HG02588 (cell line): ENCODE results near the gene PITPNM3.
"Not testable (repeated sequence)": the region's sequence is repeated elsewhere in the genome, so short reads cannot be mapped to it uniquely, and the experiment has no call there.

ENCODE experiments used
- ATAC-seq: cut with Tn5 transposase; IDR thresholded peaks from one replicate; pipeline ENCODE4 v1.9.1; 2021; ENCODE audit warnings: mild to moderate bottlenecking, moderate library complexity; ENCODE audit not compliant: unreplicated experiment

The PITPNM3 gene

GRCh38 chr17:6556121-6557039, at the start of gene PITPNM3:
TSS of gene PITPNM3 (minus strand) at chr17:6556555. CDS start at chr17:6556406, 149 bp downstream.
- ATAC-seq = no peak

- ATAC-seq = no peak
Measured at GRCh38 chr17:6605142-6605541, 48.8 kb upstream of the PITPNM3 start.

- ATAC-seq = no peak
Measured at GRCh38 chr17:6603744-6604325, 47.5 kb upstream of the PITPNM3 start.

DNA sequence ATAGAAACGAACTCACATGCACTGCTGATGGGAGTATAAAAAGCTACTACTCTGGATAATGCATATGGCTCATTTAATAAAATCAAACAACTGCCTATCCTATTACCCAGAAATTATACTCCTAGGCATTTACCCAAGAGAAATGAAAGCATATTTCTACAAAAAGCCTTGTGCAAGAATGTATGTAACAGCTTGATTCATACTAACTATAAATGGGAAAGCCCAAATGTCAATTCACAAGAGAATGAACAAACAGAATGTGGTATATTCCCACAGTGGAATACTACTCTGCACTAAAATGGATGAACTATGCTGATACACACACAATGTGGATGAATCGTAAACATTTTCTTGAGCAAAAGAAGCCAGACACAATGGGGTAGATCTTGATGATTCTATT, 45.8 kb upstream of the PITPNM3 start:
- ATAC-seq = no peak

DNA sequence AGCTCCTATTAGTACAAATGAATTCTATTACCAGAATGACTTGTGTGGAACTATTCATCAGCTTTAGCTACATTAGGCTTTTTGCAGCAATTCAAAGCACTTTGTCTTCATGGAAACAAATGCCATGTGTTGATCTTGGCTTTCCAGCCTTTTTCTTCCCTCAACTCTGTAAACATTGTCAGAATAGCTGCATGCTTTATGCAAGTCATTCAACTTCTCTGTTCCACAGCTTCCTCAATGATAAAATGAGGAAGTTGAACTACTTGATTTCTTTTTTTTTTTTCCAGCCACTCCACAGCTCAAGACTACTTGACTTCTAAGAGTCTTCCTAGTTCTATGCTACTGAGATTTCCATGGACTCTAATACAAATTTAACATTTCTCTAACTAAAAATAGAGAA, 43.0 kb upstream of the PITPNM3 start:
- no peak for ATAC-seq

DNA sequence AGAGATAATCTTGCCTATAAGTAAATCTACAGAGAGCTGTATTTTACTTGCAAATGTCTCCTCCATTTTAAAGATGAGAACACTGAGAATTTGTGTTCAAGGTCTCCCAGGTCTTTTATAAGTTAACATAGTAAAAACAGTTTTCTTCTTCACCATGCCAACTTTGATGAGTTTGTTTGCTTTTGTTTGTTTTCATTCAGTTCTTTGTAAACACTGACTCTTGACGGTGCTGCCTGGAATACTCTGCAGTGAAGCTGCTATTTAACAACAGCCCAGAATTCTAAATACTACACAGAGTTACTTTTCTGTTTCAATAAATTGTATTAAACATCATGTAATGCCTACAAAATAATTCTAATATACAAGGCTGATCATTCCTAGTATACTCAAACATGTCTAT, 41.4 kb upstream of the PITPNM3 start:
- ATAC-seq = no peak

DNA sequence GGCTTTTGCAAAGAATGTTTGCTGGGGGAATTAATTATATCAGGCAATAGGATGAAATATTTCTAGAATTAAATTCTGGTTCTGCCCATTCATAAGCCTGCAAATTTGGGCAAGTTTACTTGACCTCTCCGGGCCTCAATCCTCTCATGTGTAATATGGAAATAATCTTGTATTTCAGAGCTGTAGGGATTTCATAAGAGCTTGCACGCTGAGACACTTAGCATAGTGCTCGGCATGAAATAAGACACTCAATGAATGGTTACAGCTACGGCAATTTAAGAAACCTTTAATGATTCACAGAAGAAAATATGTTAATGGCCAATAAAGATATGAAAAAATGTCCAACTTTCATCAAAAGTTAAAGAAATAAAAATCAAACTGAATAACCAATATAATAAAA, 40.6 kb upstream of the PITPNM3 start:
- ATAC-seq = no peak

- no peak for ATAC-seq
Measured at GRCh38 chr17:6596511-6596910, 40.2 kb upstream of the PITPNM3 start.

GRCh38 chr17:6596081-6596480, 39.7 kb upstream of the PITPNM3 start:
- no peak for ATAC-seq

- not testable (repeated sequence) for ATAC-seq
Measured at GRCh38 chr17:6593371-6593770, 37.0 kb upstream of the PITPNM3 start.

DNA sequence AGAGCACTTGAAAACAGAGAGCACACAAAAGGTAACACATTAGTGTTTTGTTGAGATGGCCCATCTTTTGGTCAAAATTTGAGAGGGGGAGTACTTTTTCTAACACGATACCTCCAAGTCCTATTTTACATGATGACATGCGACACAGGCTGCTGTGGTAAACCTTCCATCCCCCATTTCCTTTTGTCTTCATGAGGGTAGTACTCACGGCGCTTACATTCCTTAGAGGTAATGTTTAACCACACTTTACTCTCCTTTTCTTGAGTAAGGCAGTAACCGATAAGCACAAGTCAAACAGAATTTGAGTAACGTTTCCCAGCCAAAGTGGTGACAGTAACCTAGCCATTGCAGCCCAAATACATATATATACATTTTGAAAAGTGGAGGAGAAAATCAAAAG, 35.8 kb upstream of the PITPNM3 start:
- ATAC-seq = no peak

- no peak for ATAC-seq
Measured at GRCh38 chr17:6591599-6592158, 35.3 kb upstream of the PITPNM3 start.

- ATAC-seq = no peak
Measured at GRCh38 chr17:6589266-6589946, 33.1 kb upstream of the PITPNM3 start.

- no peak for ATAC-seq
Measured at GRCh38 chr17:6588165-6588564, 31.8 kb upstream of the PITPNM3 start.

DNA sequence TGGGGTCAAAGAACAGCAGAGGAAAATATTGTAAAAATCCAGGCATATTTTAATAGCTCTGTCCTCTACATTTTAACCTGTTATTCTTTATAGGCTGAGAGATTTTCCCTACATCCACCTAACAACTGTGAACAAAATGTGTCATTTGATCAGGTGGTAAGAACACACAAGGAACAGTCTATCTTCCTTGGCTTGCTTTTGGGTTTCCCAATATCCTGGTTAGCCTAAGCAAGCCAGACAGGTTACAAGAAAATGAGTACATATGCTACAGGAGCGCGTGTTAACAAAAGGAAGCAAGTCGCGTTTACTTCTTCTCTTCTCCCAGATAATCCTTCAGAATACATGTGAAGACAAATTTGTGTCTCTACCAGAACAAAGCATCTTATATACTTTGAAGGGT, 31.0 kb upstream of the PITPNM3 start:
- ATAC-seq = no peak

GRCh38 chr17:6583411-6583810, 27.1 kb upstream of the PITPNM3 start:
- no peak for ATAC-seq

DNA sequence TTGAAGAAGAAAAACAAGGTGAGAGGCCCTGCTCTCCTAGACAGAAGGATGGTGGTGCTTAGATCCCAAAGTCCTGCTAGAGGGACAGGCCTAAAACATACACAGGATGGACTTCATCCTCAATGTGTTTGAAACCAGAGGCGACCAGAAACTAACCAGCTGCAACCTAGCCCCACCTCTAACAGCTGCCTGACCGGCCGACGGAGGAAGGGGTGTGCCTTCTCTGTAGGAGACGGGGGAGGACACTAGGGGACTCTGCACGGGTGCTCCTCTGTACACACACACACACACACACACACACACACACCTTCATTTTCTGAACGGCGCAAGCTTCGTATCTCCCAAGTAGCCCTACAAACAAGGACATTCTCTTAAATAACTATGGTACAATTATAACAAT, 24.3 kb upstream of the PITPNM3 start:
- ATAC-seq = no peak

GRCh38 chr17:6578491-6578890, 22.1 kb upstream of the PITPNM3 start:
- ATAC-seq = no peak

DNA sequence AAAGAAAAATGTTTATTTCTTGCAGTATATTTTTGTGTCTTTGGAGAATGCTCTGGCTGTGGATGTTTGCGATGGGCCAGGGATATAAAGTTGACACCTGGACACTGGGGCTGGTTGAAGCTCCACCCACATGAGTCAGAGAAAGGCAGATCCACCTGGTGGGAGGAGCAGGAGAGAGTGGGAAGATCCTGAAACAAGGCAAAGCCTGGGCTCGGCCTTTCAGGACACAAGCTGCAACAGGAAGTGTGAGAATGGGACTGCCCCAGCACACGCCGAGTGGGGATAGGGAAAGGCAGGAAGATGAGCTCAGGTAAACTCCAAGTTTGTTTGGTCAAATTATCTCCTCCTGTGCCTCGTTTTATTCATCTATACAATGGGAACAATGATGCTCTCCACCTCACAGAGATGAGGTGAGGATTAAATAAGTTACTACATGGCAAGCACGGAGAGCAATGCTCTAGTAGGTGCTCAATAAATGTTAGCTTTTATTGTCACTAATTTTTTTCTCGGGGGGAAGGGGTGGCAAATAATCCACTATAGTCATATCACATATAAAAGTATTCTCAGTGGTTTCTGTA, 21.4 kb upstream of the PITPNM3 start:
- ATAC-seq = no peak

- no peak for ATAC-seq
Measured at GRCh38 chr17:6576038-6576785, 19.9 kb upstream of the PITPNM3 start.
